ENCODE data around the gene FREY1. TPM values are rescaled to one million over a fixed set of nuclear protein-coding genes. Genes with fewer than 3 reads are reported as not detected.

FREY1 gene
- total and polyA plus RNA-seq, 2 of the 13 experiments (the other 11 are each of a cell fraction or from before 2014, with no cell fraction given) = 0.44 to 0.73 TPM

GRCh38 chr11:45921561-45922424 is 14.7 kb upstream of the FREY1 start (continued):
- peak; percentile 56; the same call in 1 of the 2 replicates for TF ChIP-seq ZGPAT (CRISPR knock-in tag; IDR thresholded peaks at IDR 0.05)
- TF ChIP-seq TFDP2 (CRISPR knock-in tag; IDR thresholded peaks at IDR 0.05) = no peak
- TF ChIP-seq PHF8 (CRISPR knock-in tag; IDR thresholded peaks at IDR 0.05) = peak; percentile 84
- TF ChIP-seq IKZF5 (CRISPR knock-in tag; IDR thresholded peaks at IDR 0.05) = peak; percentile 40; the same call in 1 of the 2 replicates
- no peak for TF ChIP-seq ZNF350 (CRISPR knock-in tag; IDR thresholded peaks at IDR 0.05; ENCODE audit: borderline replicate concordance, low read depth)
- no peak for TF ChIP-seq ZNF83 (CRISPR knock-in tag; IDR thresholded peaks at IDR 0.05; ENCODE audit: borderline replicate concordance)
- TF ChIP-seq ZNF557 (CRISPR knock-in tag; IDR thresholded peaks at IDR 0.05) = 0 out of 2 replicates have a peak, but pooled peaks have one; percentile 41
- TF ChIP-seq MYNN (CRISPR knock-in tag; IDR thresholded peaks at IDR 0.05; ENCODE audit: low read depth) = no peak
- TF ChIP-seq XRCC5 (optimal IDR thresholded peaks at IDR 0.05; ENCODE audit: low read length) = peak; percentile 40
- TF ChIP-seq ZEB1 (IDR thresholded peaks at IDR 0.05; ENCODE audit: insufficient replicate concordance, low read depth) = peak; percentile 98
- TF ChIP-seq POGK (CRISPR knock-in tag; conservative IDR thresholded peaks at IDR 0.05) = no peak; the same call in 1 of the 2 replicates
- TF ChIP-seq KIAA2018 (CRISPR knock-in tag; IDR thresholded peaks at IDR 0.05; ENCODE audit: borderline replicate concordance) = no peak
- no peak for TF ChIP-seq HOXA9 (CRISPR knock-in tag; IDR thresholded peaks at IDR 0.05; ENCODE audit: borderline replicate concordance)
